ENCODE data around the gene MPEG1. TPM values are rescaled to one million over a fixed set of nuclear protein-coding genes. Genes with fewer than 3 reads are reported as not detected.

The MPEG1 gene
- total and polyA plus RNA-seq, 2 donors (not counting 1 experiment from before 2014, with no cell fraction given) = not detected

DNA sequence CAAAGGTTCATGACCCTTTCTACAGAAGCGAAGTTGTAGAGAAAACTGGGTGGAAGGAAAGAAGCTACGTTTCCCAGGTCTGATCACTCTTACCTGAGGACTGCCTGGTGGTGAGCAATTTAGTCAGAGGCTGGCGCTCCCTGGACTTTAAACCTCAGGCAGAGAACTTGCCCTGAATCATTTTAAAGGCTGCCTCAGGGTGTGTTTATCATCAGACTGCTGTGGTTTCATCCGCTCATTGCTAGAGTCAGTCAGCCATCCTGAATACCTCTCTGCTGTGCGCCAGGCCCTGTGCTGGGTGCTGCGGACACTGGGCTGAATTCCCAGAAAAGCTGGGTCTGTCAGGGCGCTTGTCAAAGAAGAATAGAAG, 38.1 kb downstream of the MPEG1 start:
- no peaks in the 10 kb centered on the region for H3K36me3 ChIP-seq (ENCODE audit: control insufficient read depth, insufficient read depth, low read length)
- no peak for TF ChIP-seq EZH2 (IDR thresholded peaks at IDR 0.05; ENCODE audit: low read length, missing control alignments)
- TF ChIP-seq, protein P1, sequence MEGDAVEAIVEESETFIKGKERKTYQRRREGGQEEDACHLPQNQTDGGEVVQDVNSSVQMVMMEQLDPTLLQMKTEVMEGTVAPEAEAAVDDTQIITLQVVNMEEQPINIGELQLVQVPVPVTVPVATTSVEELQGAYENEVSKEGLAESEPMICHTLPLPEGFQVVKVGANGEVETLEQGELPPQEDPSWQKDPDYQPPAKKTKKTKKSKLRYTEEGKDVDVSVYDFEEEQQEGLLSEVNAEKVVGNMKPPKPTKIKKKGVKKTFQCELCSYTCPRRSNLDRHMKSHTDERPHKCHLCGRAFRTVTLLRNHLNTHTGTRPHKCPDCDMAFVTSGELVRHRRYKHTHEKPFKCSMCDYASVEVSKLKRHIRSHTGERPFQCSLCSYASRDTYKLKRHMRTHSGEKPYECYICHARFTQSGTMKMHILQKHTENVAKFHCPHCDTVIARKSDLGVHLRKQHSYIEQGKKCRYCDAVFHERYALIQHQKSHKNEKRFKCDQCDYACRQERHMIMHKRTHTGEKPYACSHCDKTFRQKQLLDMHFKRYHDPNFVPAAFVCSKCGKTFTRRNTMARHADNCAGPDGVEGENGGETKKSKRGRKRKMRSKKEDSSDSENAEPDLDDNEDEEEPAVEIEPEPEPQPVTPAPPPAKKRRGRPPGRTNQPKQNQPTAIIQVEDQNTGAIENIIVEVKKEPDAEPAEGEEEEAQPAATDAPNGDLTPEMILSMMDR (conservative IDR thresholded peaks at IDR 0.05 in 1 of 2, IDR thresholded peaks at IDR 0.05 in 1 of 2; ENCODE audit: low read depth in 1 of 2, low read length in 2 of 2) = no peak
- H3K4me2 ChIP-seq (ENCODE audit: extremely low read depth, insufficient read depth, low read length) = no peak overlapping the region
- peaks cover 7% of the 10 kb centered on the region for H3K4me1 ChIP-seq (ENCODE audit: control insufficient read depth, extremely low read depth, insufficient read depth, low read length)
- H3K9ac ChIP-seq (ENCODE audit: insufficient read depth, low read length) = no peak overlapping the region
- H4K20me1 ChIP-seq (ENCODE audit: control insufficient read depth, extremely low read depth, insufficient read depth, low read length) = no peaks in the 10 kb centered on the region
- peak overlapping the region in 1 of 4 experiments; percentile 70 for H3K4me3 ChIP-seq (replicated peaks in 1 of 4; ENCODE audit: control extremely low read depth in 1 of 4, insufficient read depth in 1 of 4, low read depth in 3 of 4, low read length in 4 of 4)
- no peak overlapping the region for H3K27ac ChIP-seq (ENCODE audit: insufficient read depth, low read length)
- H3K9me3 ChIP-seq (ENCODE audit: control insufficient read depth, insufficient read depth, low read depth, low read length) = no peaks in the 10 kb centered on the region
- no peak overlapping the region for H2AFZ ChIP-seq (ENCODE audit: low read length)
- peaks cover 1% of the 10 kb centered on the region for H3K79me2 ChIP-seq (ENCODE audit: control insufficient read depth, insufficient read depth, low read length)
- H3K27me3 ChIP-seq (ENCODE audit: control insufficient read depth, insufficient read depth, low read length) = no peaks in the 10 kb centered on the region
- peak in 1 of 2 donors; percentile 39 for DNase-seq (ENCODE audit: low read depth in 2 of 2)

DNA sequence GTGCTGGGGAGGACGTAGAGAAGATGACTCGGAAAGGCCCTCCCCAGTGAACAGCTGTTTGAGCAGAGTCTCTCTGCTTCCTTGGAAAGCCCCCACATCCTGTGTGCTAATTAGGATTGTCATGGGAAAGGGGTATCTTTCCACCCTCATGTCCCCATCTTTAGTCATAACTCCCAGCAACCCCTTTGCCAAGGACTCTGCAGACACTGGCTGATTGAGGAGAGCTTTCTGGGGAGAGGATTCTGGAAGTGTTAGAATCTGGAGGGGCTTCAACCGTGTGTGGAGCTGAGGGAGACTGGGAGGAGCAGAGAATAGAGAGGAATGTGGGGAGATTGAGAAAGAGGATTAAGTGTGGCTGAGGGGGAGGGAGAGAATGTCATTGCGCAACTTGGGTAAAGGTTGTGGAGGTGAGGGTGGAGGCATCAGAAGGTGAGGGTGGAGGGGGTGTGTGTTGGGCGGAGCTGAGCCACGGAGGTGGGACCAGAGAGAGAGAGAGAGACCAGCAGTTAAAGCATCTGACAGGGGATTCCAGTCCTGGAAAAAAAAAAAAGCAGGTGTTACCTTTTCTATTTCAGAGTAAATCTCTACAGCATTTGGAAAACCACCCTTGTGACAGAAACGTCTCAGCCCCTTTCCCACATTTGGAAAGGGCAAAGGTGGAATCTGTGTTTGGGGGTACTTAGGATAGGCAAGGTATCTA, 38.6 kb downstream of the MPEG1 start:
- H3K9me3 ChIP-seq (ENCODE audit: control insufficient read depth, insufficient read depth, low read depth, low read length) = no peaks in the 10 kb centered on the region
- H4K20me1 ChIP-seq (ENCODE audit: control insufficient read depth, extremely low read depth, insufficient read depth, low read length) = no peaks in the 10 kb centered on the region
- peak overlapping the region in 2 of 4 experiments; percentile 67 to 70 for H3K4me3 ChIP-seq (replicated peaks in 1 of 4; ENCODE audit: control extremely low read depth in 1 of 4, insufficient read depth in 1 of 4, low read depth in 3 of 4, low read length in 4 of 4)
- peaks cover 7% of the 10 kb centered on the region for H3K4me1 ChIP-seq (ENCODE audit: control insufficient read depth, extremely low read depth, insufficient read depth, low read length)
- H3K4me2 ChIP-seq (ENCODE audit: extremely low read depth, insufficient read depth, low read length) = peak overlapping the region; percentile 94
- peak in 1 of 2 donors; percentile 7 for DNase-seq (ENCODE audit: low read depth in 2 of 2)
- H3K9ac ChIP-seq (ENCODE audit: insufficient read depth, low read length) = no peak overlapping the region
- H2AFZ ChIP-seq (ENCODE audit: low read length) = no peak overlapping the region
- H3K36me3 ChIP-seq (ENCODE audit: control insufficient read depth, insufficient read depth, low read length) = no peaks in the 10 kb centered on the region
- H3K27me3 ChIP-seq (ENCODE audit: control insufficient read depth, insufficient read depth, low read length) = no peaks in the 10 kb centered on the region
- H3K79me2 ChIP-seq (ENCODE audit: control insufficient read depth, insufficient read depth, low read length) = peaks cover 1% of the 10 kb centered on the region
- TF ChIP-seq EZH2 (IDR thresholded peaks at IDR 0.05; ENCODE audit: low read length, missing control alignments) = no peak
- TF ChIP-seq, protein P1 (conservative IDR thresholded peaks at IDR 0.05 in 1 of 2, IDR thresholded peaks at IDR 0.05 in 1 of 2; ENCODE audit: low read depth in 1 of 2, low read length in 2 of 2) = no peak
- no peak overlapping the region for H3K27ac ChIP-seq (ENCODE audit: insufficient read depth, low read length)

DNA sequence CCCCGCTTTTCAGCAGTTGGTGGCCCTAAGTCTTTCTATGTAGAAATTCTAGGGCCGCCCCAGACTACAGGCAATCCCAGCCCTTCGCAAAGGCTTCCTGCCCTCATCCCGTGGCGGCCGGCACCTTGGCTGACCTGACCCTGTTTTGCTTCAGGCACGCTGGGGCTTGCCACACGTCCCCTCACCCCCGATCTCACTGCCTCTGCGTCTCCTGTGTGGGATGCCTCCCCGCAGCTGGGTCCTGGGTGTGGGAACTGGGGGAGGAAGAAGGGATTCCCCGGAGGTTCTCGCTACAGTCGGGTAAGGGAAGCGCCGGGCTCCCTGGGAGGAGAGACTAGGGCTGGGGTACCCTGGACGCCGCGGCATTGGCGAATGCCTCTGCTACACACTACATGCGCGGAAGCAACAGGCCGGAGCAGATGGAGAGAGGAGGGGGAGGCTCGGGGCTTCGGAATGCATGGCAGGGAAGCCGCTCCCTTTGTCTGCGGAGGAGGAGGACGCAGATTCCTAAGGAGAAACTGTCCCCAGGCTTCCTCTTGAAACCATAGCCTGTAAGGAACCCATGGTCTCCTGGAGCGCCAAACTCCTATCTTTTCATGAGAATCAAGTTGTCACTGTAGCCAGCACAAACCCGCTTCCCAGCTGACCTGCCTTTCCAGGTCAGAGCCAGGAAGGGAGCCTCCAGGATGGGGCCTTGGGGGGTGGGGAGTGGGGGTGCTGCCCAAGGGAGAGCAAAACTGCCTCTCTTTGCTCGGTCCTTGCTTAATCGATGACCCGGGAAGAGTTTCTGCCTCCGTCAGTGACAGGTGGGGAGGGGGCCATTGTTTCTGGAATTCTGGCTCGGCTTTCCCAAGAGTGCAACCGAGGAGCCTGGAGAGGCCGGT, 39.4 kb downstream of the MPEG1 start:
- Histone ChIP-seq H3K79me2 (ENCODE audit: control insufficient read depth, insufficient read depth, low read length) (peaks cover 1% of the 10 kb centered on the region), H4K20me1 (ENCODE audit: control insufficient read depth, extremely low read depth, insufficient read depth, low read length) (no peaks in the 10 kb centered on the region), H3K27me3 (ENCODE audit: control insufficient read depth, insufficient read depth, low read length) (no peaks in the 10 kb centered on the region), H3K9ac (ENCODE audit: insufficient read depth, low read length) (peak overlapping the region; percentile 39), H3K4me1 (ENCODE audit: control insufficient read depth, extremely low read depth, insufficient read depth, low read length) (peaks cover 7% of the 10 kb centered on the region), H2AFZ (ENCODE audit: low read length) (peak overlapping the region; percentile 75), H3K4me3 (replicated peaks in 1 of 4; ENCODE audit: control extremely low read depth in 1 of 4, insufficient read depth in 1 of 4, low read depth in 3 of 4, low read length in 4 of 4) (peak overlapping the region; percentile 28 to 70 (median 68)), H3K27ac (ENCODE audit: insufficient read depth, low read length) (peak overlapping the region; percentile 12), H3K36me3 (ENCODE audit: control insufficient read depth, insufficient read depth, low read length) (no peaks in the 10 kb centered on the region), H3K9me3 (ENCODE audit: control insufficient read depth, insufficient read depth, low read depth, low read length) (no peaks in the 10 kb centered on the region), H3K4me2 (ENCODE audit: extremely low read depth, insufficient read depth, low read length) (peak overlapping the region; percentile 94)
- peak in 1 of 2 donors; percentile 30 for DNase-seq (ENCODE audit: low read depth in 2 of 2)
- TF ChIP-seq EZH2 (IDR thresholded peaks at IDR 0.05; ENCODE audit: low read length, missing control alignments) = no peak
- TF ChIP-seq, protein P1 (conservative IDR thresholded peaks at IDR 0.05 in 1 of 2, IDR thresholded peaks at IDR 0.05 in 1 of 2; ENCODE audit: low read depth in 1 of 2, low read length in 2 of 2) = no peak

All from fibroblast of lung (primary cell).